Measurements from ENCODE around the gene CCT5. TPM values are rescaled to one million over a fixed set of nuclear protein-coding genes. Genes with fewer than 3 reads are reported as not detected.
"Not testable (repeated sequence)": the region's sequence is repeated elsewhere in the genome, so short reads cannot be mapped to it uniquely, and the experiment has no call there.

Gene CCT5
- total and polyA plus RNA-seq, 8 donors = 18.5 to 201 (median 112) TPM

DNA sequence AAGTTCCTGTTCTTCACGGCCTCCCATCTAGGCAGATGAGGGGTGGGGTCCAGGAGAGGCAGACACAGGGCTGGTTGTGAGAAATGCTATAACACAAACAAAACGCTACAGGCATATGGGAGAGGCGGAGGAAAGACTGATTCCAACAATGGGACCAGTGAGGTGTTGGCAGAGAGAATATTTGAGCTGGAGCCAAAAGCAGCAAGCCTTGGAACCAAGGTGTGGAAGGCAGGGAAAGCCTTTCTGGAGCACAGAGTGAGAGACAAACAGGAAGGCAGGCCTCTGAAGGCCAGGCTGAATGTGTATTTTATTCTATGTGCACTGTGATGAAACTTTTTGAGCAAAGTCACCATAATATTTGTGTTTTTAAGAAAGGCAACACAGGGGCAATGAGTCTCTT is 3.3 kb upstream of the CCT5 start:
- H3K9me3 ChIP-seq = no peaks in the 10 kb centered on the region
- no peaks in the 10 kb centered on the region for H3K27me3 ChIP-seq
- intact Hi-C loops (cut with DNase I; ENCODE audit: low total_unique reads) = no loop called here
- DNase-seq = no peak
- TF ChIP-seq POLR2AphosphoS5 (IDR thresholded peaks at IDR 0.05) = peak in 1 of 3 donors; percentile 6
- TF ChIP-seq POLR2A (IDR thresholded peaks at IDR 0.05) = no peak
- no peak for TF ChIP-seq EP300 (IDR thresholded peaks at IDR 0.05)
- TF ChIP-seq, protein P1, sequence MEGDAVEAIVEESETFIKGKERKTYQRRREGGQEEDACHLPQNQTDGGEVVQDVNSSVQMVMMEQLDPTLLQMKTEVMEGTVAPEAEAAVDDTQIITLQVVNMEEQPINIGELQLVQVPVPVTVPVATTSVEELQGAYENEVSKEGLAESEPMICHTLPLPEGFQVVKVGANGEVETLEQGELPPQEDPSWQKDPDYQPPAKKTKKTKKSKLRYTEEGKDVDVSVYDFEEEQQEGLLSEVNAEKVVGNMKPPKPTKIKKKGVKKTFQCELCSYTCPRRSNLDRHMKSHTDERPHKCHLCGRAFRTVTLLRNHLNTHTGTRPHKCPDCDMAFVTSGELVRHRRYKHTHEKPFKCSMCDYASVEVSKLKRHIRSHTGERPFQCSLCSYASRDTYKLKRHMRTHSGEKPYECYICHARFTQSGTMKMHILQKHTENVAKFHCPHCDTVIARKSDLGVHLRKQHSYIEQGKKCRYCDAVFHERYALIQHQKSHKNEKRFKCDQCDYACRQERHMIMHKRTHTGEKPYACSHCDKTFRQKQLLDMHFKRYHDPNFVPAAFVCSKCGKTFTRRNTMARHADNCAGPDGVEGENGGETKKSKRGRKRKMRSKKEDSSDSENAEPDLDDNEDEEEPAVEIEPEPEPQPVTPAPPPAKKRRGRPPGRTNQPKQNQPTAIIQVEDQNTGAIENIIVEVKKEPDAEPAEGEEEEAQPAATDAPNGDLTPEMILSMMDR (IDR thresholded peaks at IDR 0.05) = no peak
- H3K4me3 ChIP-seq = no peak overlapping the region
- no peak overlapping the region for H3K27ac ChIP-seq
- peaks cover 17 to 26% (median 22%) of the 10 kb centered on the region in 4 donors for H3K4me1 ChIP-seq
- WGBS, 5 donors = 34 to 62% (median 41%) methylated on average over 3 of the region's 3 CpGs
- no peaks in the 10 kb centered on the region for H3K36me3 ChIP-seq

DNA sequence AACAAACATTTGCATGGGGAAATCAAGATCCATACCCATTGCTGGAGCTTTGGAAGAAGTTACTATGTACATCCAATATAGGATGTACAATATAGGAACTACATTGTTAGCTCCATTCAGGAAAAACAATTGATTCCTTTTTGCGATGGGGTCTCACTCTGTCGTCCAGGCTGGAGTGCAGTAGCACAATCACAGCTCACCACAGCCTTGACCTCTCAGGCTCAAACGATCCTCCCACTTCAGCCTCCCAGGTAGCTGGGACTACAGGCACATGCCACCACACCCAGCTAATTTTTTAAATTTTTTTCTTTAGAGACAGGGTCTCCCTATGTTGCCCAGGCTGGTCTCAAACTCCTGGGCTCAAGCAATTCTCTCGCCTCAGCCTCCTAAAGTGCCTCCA is 2.9 kb upstream of the CCT5 start:
- intact Hi-C loops (cut with DNase I; ENCODE audit: low total_unique reads); H3K27me3 ChIP-seq; H3K27ac ChIP-seq; DNase-seq; H3K4me3 ChIP-seq; H3K9me3 ChIP-seq; H3K36me3 ChIP-seq: not testable (repeated sequence)
- 77 to 89% (median 84%) methylated on average over 4 of the region's 4 CpGs for WGBS, 5 donors
- peaks cover 22 to 30% (median 27%) of the 10 kb centered on the region in 4 donors for H3K4me1 ChIP-seq

DNA sequence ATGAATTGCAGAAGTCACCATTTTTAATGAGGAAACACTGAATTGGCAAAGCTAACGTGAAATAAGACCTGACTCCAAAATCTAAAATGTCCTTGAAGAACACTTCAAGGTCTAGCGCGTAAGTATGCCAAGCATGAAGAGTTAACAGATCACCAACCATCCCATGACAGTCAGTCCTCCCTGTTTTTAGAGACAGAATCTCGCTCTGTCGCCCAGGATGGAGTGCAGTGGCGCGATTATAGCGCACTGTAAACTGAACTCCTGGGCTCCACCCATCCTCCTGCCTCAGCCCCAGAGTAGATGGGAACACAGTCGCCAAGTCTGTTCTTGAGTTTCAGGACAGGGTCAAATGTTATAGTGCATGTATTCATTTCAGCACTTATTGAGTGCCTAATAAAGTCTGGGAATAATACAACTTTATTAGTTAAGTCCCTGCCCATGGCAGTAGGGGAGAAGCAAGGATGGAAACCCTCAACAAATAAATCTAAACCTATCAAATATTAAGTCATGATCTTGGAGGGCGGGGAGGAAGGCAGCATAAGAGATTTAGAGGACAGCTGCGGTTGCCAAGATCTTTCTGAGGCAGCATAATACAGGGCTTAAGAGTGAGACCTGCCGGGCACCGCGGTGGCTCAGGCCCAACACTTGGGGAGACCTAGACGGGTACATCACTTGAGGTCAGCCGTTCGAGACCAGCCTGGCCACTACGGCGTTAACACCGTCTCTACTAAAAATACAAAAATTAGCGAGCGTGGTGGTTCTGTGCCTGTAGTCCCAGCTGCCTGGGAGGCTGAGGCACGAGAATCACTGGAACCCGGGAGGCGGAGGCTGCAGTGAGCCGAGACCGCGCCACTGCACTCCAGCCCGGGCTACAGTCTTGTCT is 1.5 kb upstream of the CCT5 start:
- Histone ChIP-seq H3K36me3 (peaks cover 0 to 4% (median 3%) of the 10 kb centered on the region in 4 donors), H3K27me3 (no peaks in the 10 kb centered on the region), H3K27ac (peak overlapping the region; percentile 94 to 97 (median 95)), H3K4me3 (peak overlapping the region; percentile 88 to 100 (median 97)), H3K4me1 (peaks cover 32 to 44% (median 41%) of the 10 kb centered on the region in 4 donors), H3K9me3 (no peaks in the 10 kb centered on the region)
- TF ChIP-seq POLR2AphosphoS5 (IDR thresholded peaks at IDR 0.05) (no peak), POLR2A (IDR thresholded peaks at IDR 0.05) (no peak), EP300 (IDR thresholded peaks at IDR 0.05) (no peak)
- TF ChIP-seq, protein P1 (IDR thresholded peaks at IDR 0.05) = no peak
- WGBS, 5 donors = 55 to 61% (median 57%) methylated on average over 29 of the region's 29 CpGs
- peak in 1 of 2 donors; percentile 20 for DNase-seq
- intact Hi-C loops (cut with DNase I; ENCODE audit: low total_unique reads) = no loop called here

DNA sequence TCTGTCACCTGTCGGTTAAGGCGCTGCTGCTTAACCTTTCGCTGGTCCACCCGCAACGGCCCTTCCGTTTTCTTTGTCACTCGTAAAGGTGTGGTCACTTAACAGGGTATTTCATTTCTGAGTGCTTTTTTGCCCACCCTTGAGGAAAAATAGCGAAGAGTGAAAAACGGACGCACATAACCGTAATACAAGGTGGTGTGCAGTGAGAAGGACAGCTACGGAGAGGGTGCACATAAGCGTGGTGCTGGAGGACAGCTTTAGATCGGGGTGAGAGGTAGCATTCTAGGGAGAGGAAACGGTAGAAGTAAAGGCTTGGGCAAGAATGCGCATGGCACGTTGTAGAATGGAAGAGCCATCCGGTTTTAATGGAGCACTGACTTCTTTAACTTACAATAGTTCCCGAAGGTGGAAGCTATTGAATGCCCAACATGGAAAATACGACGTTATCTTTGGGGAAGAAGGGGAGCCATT is 761 bp downstream of the CCT5 start:
- Histone ChIP-seq H3K27ac (peak overlapping the region; percentile 91 to 97 (median 95)), H3K36me3 (peaks cover 11 to 24% (median 23%) of the 10 kb centered on the region in 4 donors), H3K4me3 (peak overlapping the region; percentile 88 to 100 (median 97)), H3K4me1 (peaks cover 33 to 48% (median 44%) of the 10 kb centered on the region in 4 donors), H3K9me3 (no peaks in the 10 kb centered on the region), H3K27me3 (no peaks in the 10 kb centered on the region)
- intact Hi-C loops (cut with DNase I; ENCODE audit: low total_unique reads) = no loop called here
- WGBS, 5 donors = 0 to 1% (median 0%) methylated on average over 21 of the region's 21 CpGs
- TF ChIP-seq POLR2AphosphoS5 (IDR thresholded peaks at IDR 0.05) (no peak), EP300 (IDR thresholded peaks at IDR 0.05) (no peak), POLR2A (IDR thresholded peaks at IDR 0.05) (no peak)
- TF ChIP-seq, protein P1 (IDR thresholded peaks at IDR 0.05) = no peak
- peak in 1 of 2 donors; percentile 53 for DNase-seq
